MM.1S (cell line): ENCODE measurements around the gene MCM9.

Source experiments
- DNase-seq: peaks from one replicate; pipeline ENCODE4 v3.0.0-alpha.2; 2015
- H2AFZ ChIP-seq: fragments of 300-600 bp; sonication (generic); 2 replicates; pipeline ENCODE4 v1.6.0; 2016; ENCODE audit warnings: antibody characterized with exemption, low read length
- H3F3A ChIP-seq: fragments of 300-600 bp; sonication (generic); 2 replicates; pipeline ENCODE4 v1.6.1; 2016; ENCODE audit warnings: mild to moderate bottlenecking, antibody characterized with exemption, low read length, moderate library complexity, mixed read lengths; ENCODE audit not compliant: insufficient read depth
- H3K27ac ChIP-seq: fragments of 300-600 bp; sonication (generic); 2 replicates; pipeline ENCODE4 v1.5.1; 2016; ENCODE audit warnings: mild to moderate bottlenecking, low read length
- H3K27me3 ChIP-seq: fragments of 300-600 bp; sonication (generic); replicated peaks from 2 replicates; pipeline ENCODE4 v1.6.0; 2016; ENCODE audit warnings: low read length; ENCODE audit not compliant: insufficient read depth
- H3K36me3 ChIP-seq: fragments of 300-600 bp; sonication (generic); replicated peaks from 2 replicates; pipeline ENCODE4 v1.6.1; 2016; ENCODE audit warnings: mild to moderate bottlenecking, low read length, mixed read lengths; ENCODE audit not compliant: insufficient read depth
- H3K4me1 ChIP-seq: fragments of 300-600 bp; sonication (generic); 2 replicates; pipeline ENCODE4 v1.6.1; 2016; ENCODE audit warnings: low read length, mixed read lengths
- H3K4me2 ChIP-seq: fragments of 300-600 bp; sonication (generic); 2 replicates; pipeline ENCODE4 v1.6.0; 2016; ENCODE audit warnings: low read depth, low read length
- H3K4me3 ChIP-seq: fragments of 300-600 bp; sonication (generic); 2 replicates; pipeline ENCODE4 v1.5.1; 2016; ENCODE audit warnings: low read length, mixed read lengths
- H3K79me2 ChIP-seq: fragments of 300-600 bp; sonication (generic); 2 replicates; pipeline ENCODE4 v1.6.1; 2016; ENCODE audit warnings: mixed run types, low read length, mixed read lengths
- H3K9ac ChIP-seq: fragments of 300-600 bp; sonication (generic); 2 replicates; pipeline ENCODE4 v1.6.1; 2016; ENCODE audit warnings: low read length, mixed read lengths
- H3K9me2 ChIP-seq: fragments of 300-600 bp; sonication (generic); replicated peaks from 2 replicates; pipeline ENCODE4 v1.6.1; 2016; ENCODE audit warnings: mild to moderate bottlenecking, low read length, mixed read lengths; ENCODE audit not compliant: insufficient read depth
- H3K9me3 ChIP-seq: fragments of 300-600 bp; sonication (generic); replicated peaks from 2 replicates; pipeline ENCODE4 v1.6.1; 2016; ENCODE audit warnings: mild to moderate bottlenecking, low read length, mixed read lengths; ENCODE audit not compliant: insufficient read depth
- H4K20me1 ChIP-seq: fragments of 300-600 bp; sonication (generic); 2 replicates; pipeline ENCODE4 v1.6.1; 2016; ENCODE audit warnings: mild to moderate bottlenecking, low read length, moderate library complexity, mixed read lengths; ENCODE audit not compliant: insufficient read depth
- EZH2 ChIP-seq: fragments of 300-600 bp; sonication (generic); optimal IDR thresholded peaks from 2 replicates; pipeline ENCODE3; 2017; ENCODE audit warnings: low read depth, mild to moderate bottlenecking, antibody characterized with exemption, low read length, mixed read lengths
- EZH2phosphoT487 ChIP-seq: fragments of 300-600 bp; sonication (generic); IDR thresholded peaks from 2 replicates; pipeline ENCODE4 v1.6.1; 2018; ENCODE audit warnings: antibody characterized with exemption, low read length
- TF ChIP-seq, protein P1 (sequence below): fragments of 300-600 bp; sonication (generic); IDR thresholded peaks from 2 replicates; pipeline ENCODE4 v1.5.1; 2016; ENCODE audit warnings: antibody characterized with exemption, low read length, mixed read lengths

MCM9 gene

DNA sequence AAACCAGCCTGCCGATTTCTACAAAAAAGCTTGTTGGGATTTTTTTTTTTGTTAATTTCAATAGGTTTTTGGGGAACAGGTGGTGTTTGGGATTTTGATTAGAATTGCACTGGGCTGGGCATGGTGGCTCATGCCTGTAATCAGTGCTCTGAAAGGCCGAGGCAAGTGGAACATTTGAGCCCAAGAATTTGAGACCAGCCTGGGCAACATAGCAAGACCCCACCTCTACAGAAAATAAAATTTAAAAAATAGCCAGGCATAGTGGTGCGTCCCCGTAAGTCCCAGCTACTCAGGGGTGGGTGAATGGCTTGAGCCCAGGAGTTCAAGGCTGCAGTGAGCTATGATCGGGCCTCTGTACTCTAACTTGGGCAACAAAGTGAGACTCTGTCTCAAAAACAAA, 81.6 kb downstream of the MCM9 start:
- H3K79me2 ChIP-seq, result no peaks in the 10 kb centered on the region
- H4K20me1 ChIP-seq, result no peaks in the 10 kb centered on the region
- no peaks in the 10 kb centered on the region for H3K4me1 ChIP-seq
- H2AFZ ChIP-seq, result no peak overlapping the region
- no peak overlapping the region for H3K9ac ChIP-seq
- H3K9me2 ChIP-seq, result no peaks in the 10 kb centered on the region
- no peaks in the 10 kb centered on the region for H3K27me3 ChIP-seq
- no peaks in the 10 kb centered on the region for H3K9me3 ChIP-seq
- H3F3A ChIP-seq, result no peaks in the 10 kb centered on the region
- no peak for DNase-seq
- no peak overlapping the region for H3K4me3 ChIP-seq
- H3K36me3 ChIP-seq, result no peaks in the 10 kb centered on the region
- no peak overlapping the region for H3K27ac ChIP-seq
- no peak overlapping the region for H3K4me2 ChIP-seq
- TF ChIP-seq EZH2 (no peak), EZH2phosphoT487 (no peak)
- TF ChIP-seq, protein P1, sequence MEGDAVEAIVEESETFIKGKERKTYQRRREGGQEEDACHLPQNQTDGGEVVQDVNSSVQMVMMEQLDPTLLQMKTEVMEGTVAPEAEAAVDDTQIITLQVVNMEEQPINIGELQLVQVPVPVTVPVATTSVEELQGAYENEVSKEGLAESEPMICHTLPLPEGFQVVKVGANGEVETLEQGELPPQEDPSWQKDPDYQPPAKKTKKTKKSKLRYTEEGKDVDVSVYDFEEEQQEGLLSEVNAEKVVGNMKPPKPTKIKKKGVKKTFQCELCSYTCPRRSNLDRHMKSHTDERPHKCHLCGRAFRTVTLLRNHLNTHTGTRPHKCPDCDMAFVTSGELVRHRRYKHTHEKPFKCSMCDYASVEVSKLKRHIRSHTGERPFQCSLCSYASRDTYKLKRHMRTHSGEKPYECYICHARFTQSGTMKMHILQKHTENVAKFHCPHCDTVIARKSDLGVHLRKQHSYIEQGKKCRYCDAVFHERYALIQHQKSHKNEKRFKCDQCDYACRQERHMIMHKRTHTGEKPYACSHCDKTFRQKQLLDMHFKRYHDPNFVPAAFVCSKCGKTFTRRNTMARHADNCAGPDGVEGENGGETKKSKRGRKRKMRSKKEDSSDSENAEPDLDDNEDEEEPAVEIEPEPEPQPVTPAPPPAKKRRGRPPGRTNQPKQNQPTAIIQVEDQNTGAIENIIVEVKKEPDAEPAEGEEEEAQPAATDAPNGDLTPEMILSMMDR, result no peak

DNA sequence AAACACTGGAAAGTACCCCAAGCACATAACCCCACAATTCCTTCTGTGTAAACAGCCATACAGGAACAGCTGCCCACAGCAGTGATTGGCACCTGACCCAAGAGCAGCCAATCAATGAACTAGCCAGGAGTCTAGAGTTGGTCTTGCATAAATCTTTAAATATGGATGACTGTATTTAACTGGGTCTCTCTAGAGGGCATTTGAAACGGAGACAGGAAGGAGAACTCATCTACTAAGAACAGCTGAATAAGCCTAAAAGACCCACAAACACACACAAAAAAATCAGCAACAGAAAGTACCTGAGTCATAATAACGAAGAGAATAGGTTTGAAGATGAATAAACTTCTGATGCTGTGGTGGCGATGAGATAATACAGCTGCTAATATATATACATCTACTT, 90.0 kb downstream of the MCM9 start:
- Histone ChIP-seq H3K4me3 (no peak overlapping the region), H3K9me3 (no peaks in the 10 kb centered on the region), H3K79me2 (no peaks in the 10 kb centered on the region), H3K36me3 (no peaks in the 10 kb centered on the region), H3K27ac (no peak overlapping the region), H3K9ac (no peak overlapping the region), H3K4me1 (no peaks in the 10 kb centered on the region), H3F3A (no peaks in the 10 kb centered on the region), H3K4me2 (no peak overlapping the region), H3K27me3 (no peaks in the 10 kb centered on the region), H3K9me2 (no peaks in the 10 kb centered on the region), H2AFZ (no peak overlapping the region), H4K20me1 (no peaks in the 10 kb centered on the region)
- TF ChIP-seq, protein P1, result no peak
- no peak for TF ChIP-seq EZH2phosphoT487
- no peak for TF ChIP-seq EZH2
- DNase-seq, result no peak

DNA sequence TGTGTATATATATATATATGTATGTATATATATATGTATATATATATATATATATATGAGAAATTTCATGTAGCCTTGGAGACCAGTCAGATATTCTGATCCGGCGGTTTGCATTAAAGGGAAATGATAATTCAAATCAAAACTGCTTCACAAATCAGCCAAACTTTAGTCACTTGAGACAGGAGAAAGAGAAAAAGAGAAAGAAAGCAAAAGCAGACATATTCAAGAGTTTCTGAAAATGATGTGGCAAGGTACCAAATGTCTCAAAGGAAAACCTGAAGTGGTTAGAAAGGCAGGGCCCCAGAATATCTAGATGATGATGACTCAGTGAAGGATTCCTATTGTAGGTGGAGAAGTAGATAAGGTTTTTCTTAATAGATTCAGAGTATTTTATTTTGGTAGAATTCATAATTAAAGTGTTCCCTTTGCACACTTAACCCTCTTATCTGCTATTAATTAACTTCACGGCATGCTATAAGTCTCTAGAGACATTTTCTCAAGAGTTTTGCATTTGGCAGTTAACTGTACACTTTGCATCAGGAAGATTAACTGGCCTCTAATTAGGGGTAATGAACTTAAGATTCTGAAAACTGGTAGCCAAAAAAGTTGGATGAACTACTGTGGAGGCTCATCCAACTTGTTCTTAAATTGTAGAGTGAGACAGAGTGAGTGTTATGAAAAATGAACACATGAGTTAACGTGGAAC, 91.1 kb downstream of the MCM9 start:
- DNase-seq, result no peak
- H3K9me3 ChIP-seq, result no peaks in the 10 kb centered on the region
- H2AFZ ChIP-seq, result no peak overlapping the region
- no peak overlapping the region for H3K27ac ChIP-seq
- H3K27me3 ChIP-seq, result no peaks in the 10 kb centered on the region
- TF ChIP-seq, protein P1, result no peak
- TF ChIP-seq EZH2, result no peak
- no peak for TF ChIP-seq EZH2phosphoT487
- H3K4me2 ChIP-seq, result no peak overlapping the region
- H3K9ac ChIP-seq, result no peak overlapping the region
- H3K4me3 ChIP-seq, result no peak overlapping the region
- H3F3A ChIP-seq, result no peaks in the 10 kb centered on the region
- no peaks in the 10 kb centered on the region for H4K20me1 ChIP-seq
- no peaks in the 10 kb centered on the region for H3K4me1 ChIP-seq
- H3K79me2 ChIP-seq, result no peaks in the 10 kb centered on the region
- H3K36me3 ChIP-seq, result no peaks in the 10 kb centered on the region
- no peaks in the 10 kb centered on the region for H3K9me2 ChIP-seq
